ENCODE data around the gene DENND6A. TPM values are rescaled to one million over a fixed set of nuclear protein-coding genes. Genes with fewer than 3 reads are reported as not detected.

The DENND6A gene
- total RNA-seq, 1 donor from 2014 or later: 6.1 TPM

GRCh38 chr3:57582474-57583168 is 110.3 kb downstream of the DENND6A start:
- no peak for DNase-seq (ENCODE audit: low spot score)
- ATAC-seq: no peak

GRCh38 chr3:57577801-57578200 is 115.1 kb downstream of the DENND6A start:
- ATAC-seq: no peak
- DNase-seq (ENCODE audit: low spot score): no peak

GRCh38 chr3:57575966-57576626 is 116.8 kb downstream of the DENND6A start:
- ATAC-seq (no peak), DNase-seq (ENCODE audit: low spot score) (no peak)

Other genes starting within 250 kb of the DENND6A start
- 0.20 TPM for gene DNAH12, start 148.7 kb downstream of the DENND6A start, total RNA-seq
- 13.3 TPM for gene PDE12, start 136.8 kb downstream of the DENND6A start, total RNA-seq
- gene ARF4, start 95.7 kb downstream of the DENND6A start, total RNA-seq: 62.3 TPM
- gene SLMAP, start 63.2 kb upstream of the DENND6A start, total RNA-seq: 29.2 TPM